Measurements from ENCODE around the gene MAP3K14.

DNA sequence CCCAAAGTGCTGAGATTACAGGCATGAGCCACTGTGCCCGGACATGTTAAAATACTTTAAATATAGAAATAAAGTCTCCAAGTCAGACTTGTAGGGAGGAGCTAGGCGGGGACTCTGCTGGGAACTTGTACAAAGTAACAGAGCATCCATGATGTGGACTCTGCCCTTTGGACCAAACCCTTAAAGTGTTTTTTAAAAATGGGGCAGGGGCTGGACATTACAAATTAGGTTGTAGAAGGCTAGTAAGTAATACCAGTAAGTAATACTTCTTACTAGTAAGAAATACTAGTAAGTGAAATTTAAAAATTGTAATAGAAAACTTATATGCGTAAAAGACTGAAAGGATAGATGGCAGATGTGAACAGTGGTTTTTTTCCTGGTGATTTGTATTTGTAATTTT lies 45.2 kb downstream of the MAP3K14 start:
- TF ChIP-seq EZH2 (IDR thresholded peaks at IDR 0.05) (no peak), POLR2AphosphoS5 (IDR thresholded peaks at IDR 0.05; ENCODE audit: borderline replicate concordance, low read depth, low read length) (no peak)

Measured in SK-N-MC (cell line).